ENCODE data around the gene KLF18.

DNA sequence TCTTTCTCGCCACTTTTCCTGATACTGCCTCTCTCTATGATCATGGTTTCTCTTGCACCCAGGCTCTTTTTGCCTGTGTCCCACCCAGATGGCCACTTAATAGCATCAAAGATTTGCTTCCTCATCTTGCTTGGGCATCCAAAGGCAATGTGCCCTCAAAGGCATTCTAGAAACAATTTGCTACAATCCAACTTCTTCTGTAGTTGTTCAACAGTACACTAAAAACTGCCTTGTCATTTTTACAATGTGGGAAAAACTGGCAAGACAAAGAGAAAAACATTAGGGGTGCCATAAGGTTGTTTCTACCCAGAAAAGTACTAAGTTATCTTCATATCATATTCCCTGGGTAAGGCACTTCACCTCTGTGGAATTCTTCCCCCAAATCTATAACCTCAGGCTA is 16.5 kb upstream of the KLF18 start:
- TF ChIP-seq POLR2AphosphoS5 (IDR thresholded peaks at IDR 0.05; ENCODE audit: insufficient read depth in 1 of 2, low read depth in 1 of 2) (no peak), POLR2A (IDR thresholded peaks at IDR 0.05) (no peak), CTCF (IDR thresholded peaks at IDR 0.05) (no peak)

All from vagina (tissue), 2 donors.